Karpas-422 (cell line): Measurements from ENCODE around the gene ASIC5. TPM values are rescaled to one million over a fixed set of nuclear protein-coding genes. Genes with fewer than 3 reads are reported as not detected.

ENCODE experiments used
- DNase-seq: peaks from one replicate; pipeline ENCODE4 v3.0.0-alpha.2; 2015
- H2AFZ ChIP-seq: fragments of 200-600 bp; sonication (generic); 2 replicates; pipeline ENCODE4 v1.6.1; 2014; ENCODE audit warnings: antibody characterized with exemption, low read length, mixed read lengths
- H3K27ac ChIP-seq: fragments of 200-600 bp; sonication (generic); 2 replicates; pipeline ENCODE4 v1.5.1; 2014; ENCODE audit warnings: mild to moderate bottlenecking, low read length, moderate library complexity
- H3K27me3 ChIP-seq: fragments of 200-600 bp; sonication (generic); 2 replicates; pipeline ENCODE4 v1.6.1; 2014; ENCODE audit warnings: low read length, mixed read lengths
- H3K36me3 ChIP-seq: fragments of 200-600 bp; sonication (generic); 2 replicates; pipeline ENCODE4 v1.6.1; 2014; ENCODE audit warnings: low read length, mixed read lengths; ENCODE audit not compliant: insufficient read depth
- H3K4me1 ChIP-seq: fragments of 200-600 bp; sonication (generic); 2 replicates; pipeline ENCODE4 v1.6.1; 2014; ENCODE audit warnings: mild to moderate bottlenecking, low read length, mixed read lengths
- H3K4me2 ChIP-seq: fragments of 200-600 bp; sonication (generic); 2 replicates; pipeline ENCODE4 v1.6.1; 2014; ENCODE audit warnings: low read length, low read depth, mild to moderate bottlenecking; ENCODE audit not compliant: poor library complexity, severe bottlenecking
- H3K4me3 ChIP-seq: fragments of 200-600 bp; sonication (generic); 2 replicates; pipeline ENCODE4 v1.5.1; 2014; ENCODE audit warnings: mild to moderate bottlenecking, antibody characterized with exemption, low read length, mixed read lengths
- H3K79me2 ChIP-seq: fragments of 200-600 bp; sonication (generic); 2 replicates; pipeline ENCODE4 v1.6.1; 2014; ENCODE audit warnings: mild to moderate bottlenecking, low read length, mixed read lengths
- H3K9ac ChIP-seq: fragments of 200-600 bp; sonication (generic); 2 replicates; pipeline ENCODE4 v1.6.0; 2014; ENCODE audit warnings: low read length
- H3K9me2 ChIP-seq: fragments of 200-600 bp; sonication (generic), shearing (Covaris generic); replicated peaks from 2 replicates; pipeline ENCODE4 v1.6.0; 2014; ENCODE audit warnings: mild to moderate bottlenecking, low read length, moderate library complexity; ENCODE audit not compliant: insufficient read depth
- H3K9me3 ChIP-seq: fragments of 300-700, 200-600 bp; sonication (generic); 2 replicates; pipeline ENCODE4 v1.6.1; 2014; ENCODE audit warnings: low read length, mixed read lengths
- H4K20me1 ChIP-seq: fragments of 200-600 bp; sonication (generic); 2 replicates; pipeline ENCODE4 v1.6.1; 2014; ENCODE audit warnings: mild to moderate bottlenecking, antibody characterized with exemption, low read length, low read depth; ENCODE audit not compliant: insufficient read depth
- total RNA-seq: library from RNA; depleted of rRNA; stranded (reverse); fragments of >200 nt; shearing (Covaris generic); gene quantifications from 2 replicates; pipeline ENCODE4 v1.2.3, GENCODE V29; 2014; ENCODE audit warnings: low replicate concordance

Gene ASIC5
- total RNA-seq, 1 experiment from 2014 or later, result not detected

GRCh38 chr4:155837203-155837796, 28.8 kb downstream of the ASIC5 start:
- no peak overlapping the region for H3K4me2 ChIP-seq
- no peak overlapping the region for H3K4me3 ChIP-seq
- no peaks in the 10 kb centered on the region for H3K9me3 ChIP-seq
- no peaks in the 10 kb centered on the region for H4K20me1 ChIP-seq
- H3K9me2 ChIP-seq, result no peaks in the 10 kb centered on the region
- H3K27me3 ChIP-seq, result no peaks in the 10 kb centered on the region
- H2AFZ ChIP-seq, result no peak overlapping the region; the same call in 1 of the 2 replicates
- H3K9ac ChIP-seq, result no peak overlapping the region
- peaks cover 10% of the 10 kb centered on the region for H3K4me1 ChIP-seq
- no peak for DNase-seq
- no peaks in the 10 kb centered on the region for H3K79me2 ChIP-seq
- no peak overlapping the region for H3K27ac ChIP-seq
- no peaks in the 10 kb centered on the region for H3K36me3 ChIP-seq

DNA sequence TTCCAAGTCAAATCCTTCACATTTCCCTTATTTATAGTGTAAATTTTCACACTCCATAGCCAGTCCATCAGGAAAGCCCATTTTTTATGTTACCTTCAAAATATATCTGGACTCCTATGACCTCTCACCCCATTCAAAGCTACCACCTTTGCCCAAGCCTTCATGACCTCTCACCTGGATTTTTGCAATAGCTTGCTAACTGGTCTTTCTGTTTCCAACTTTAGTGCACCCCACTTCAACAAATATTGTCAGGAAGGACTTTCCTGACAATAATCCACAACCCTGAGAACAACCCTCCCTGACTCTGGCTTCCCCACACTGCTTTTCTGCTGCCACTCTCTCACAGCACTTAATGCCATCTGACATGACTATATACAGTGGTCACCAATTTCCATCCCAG, 33.4 kb downstream of the ASIC5 start:
- no peak for DNase-seq
- H3K4me1 ChIP-seq, result peaks cover 10% of the 10 kb centered on the region
- H3K9me2 ChIP-seq, result no peaks in the 10 kb centered on the region
- no peaks in the 10 kb centered on the region for H3K79me2 ChIP-seq
- H3K36me3 ChIP-seq, result no peaks in the 10 kb centered on the region
- H4K20me1 ChIP-seq, result no peaks in the 10 kb centered on the region
- no peak overlapping the region for H2AFZ ChIP-seq
- H3K27ac ChIP-seq, result no peak overlapping the region
- peak overlapping the region; percentile 5 for H3K4me2 ChIP-seq
- H3K9ac ChIP-seq, result no peak overlapping the region
- H3K4me3 ChIP-seq, result no peak overlapping the region
- H3K9me3 ChIP-seq, result no peaks in the 10 kb centered on the region
- no peaks in the 10 kb centered on the region for H3K27me3 ChIP-seq

DNA sequence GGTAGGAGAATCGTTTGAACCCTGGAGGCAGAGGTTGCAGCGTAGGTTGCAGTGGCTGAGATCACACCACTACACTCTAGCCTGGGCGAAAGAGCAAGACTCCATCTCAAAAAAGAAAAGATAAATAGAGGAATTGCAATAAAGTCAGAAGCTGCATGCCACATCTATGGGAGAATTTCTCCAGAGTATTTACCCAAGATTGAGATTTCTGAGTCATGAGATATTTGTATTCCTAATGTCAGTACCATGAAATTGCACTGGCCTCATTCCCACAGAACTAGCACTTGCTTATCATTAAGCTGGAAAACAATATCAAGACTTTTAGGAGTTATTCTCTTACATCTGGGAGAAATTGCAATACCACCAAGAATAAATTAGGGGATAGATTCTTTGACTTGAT, 37.4 kb downstream of the ASIC5 start:
- Histone ChIP-seq H3K9me3 (no peaks in the 10 kb centered on the region), H3K9me2 (no peaks in the 10 kb centered on the region), H2AFZ (no peak overlapping the region), H3K4me2 (no peak overlapping the region), H4K20me1 (no peaks in the 10 kb centered on the region), H3K36me3 (no peaks in the 10 kb centered on the region), H3K9ac (no peak overlapping the region), H3K79me2 (no peaks in the 10 kb centered on the region), H3K27me3 (no peaks in the 10 kb centered on the region), H3K27ac (no peak overlapping the region), H3K4me3 (no peak overlapping the region), H3K4me1 (peaks cover 7% of the 10 kb centered on the region)
- DNase-seq, result no peak

GRCh38 chr4:155822572-155822971, 43.5 kb downstream of the ASIC5 start:
- no peak overlapping the region for H3K9ac ChIP-seq
- no peaks in the 10 kb centered on the region for H3K36me3 ChIP-seq
- no peaks in the 10 kb centered on the region for H3K79me2 ChIP-seq
- no peak for DNase-seq
- 0 out of 2 replicates have a peak, but pooled peaks cover 2% of the 10 kb centered on the region for H3K27me3 ChIP-seq
- peaks cover 22% of the 10 kb centered on the region for H3K4me1 ChIP-seq
- H4K20me1 ChIP-seq, result no peaks in the 10 kb centered on the region
- no peak overlapping the region for H3K4me2 ChIP-seq
- no peaks in the 10 kb centered on the region for H3K9me3 ChIP-seq
- no peak overlapping the region for H2AFZ ChIP-seq
- H3K27ac ChIP-seq, result no peak overlapping the region
- no peaks in the 10 kb centered on the region for H3K9me2 ChIP-seq
- no peak overlapping the region for H3K4me3 ChIP-seq

GRCh38 chr4:155820887-155821518, 45.1 kb downstream of the ASIC5 start:
- H3K4me2 ChIP-seq, result peak overlapping the region; percentile 51
- 0 out of 2 replicates have a peak, but pooled peaks cover 2% of the 10 kb centered on the region for H3K27me3 ChIP-seq
- no peaks in the 10 kb centered on the region for H3K9me2 ChIP-seq
- no peak overlapping the region for H3K9ac ChIP-seq
- H3K4me3 ChIP-seq, result peak overlapping the region; percentile 17; the same call in 1 of the 2 replicates
- peaks cover 22% of the 10 kb centered on the region for H3K4me1 ChIP-seq
- H3K27ac ChIP-seq, result no peak overlapping the region
- no peaks in the 10 kb centered on the region for H3K9me3 ChIP-seq
- no peak for DNase-seq
- H4K20me1 ChIP-seq, result no peaks in the 10 kb centered on the region
- H3K79me2 ChIP-seq, result no peaks in the 10 kb centered on the region
- H3K36me3 ChIP-seq, result no peaks in the 10 kb centered on the region
- H2AFZ ChIP-seq, result peak overlapping the region; percentile 64; the same call in 1 of the 2 replicates

DNA sequence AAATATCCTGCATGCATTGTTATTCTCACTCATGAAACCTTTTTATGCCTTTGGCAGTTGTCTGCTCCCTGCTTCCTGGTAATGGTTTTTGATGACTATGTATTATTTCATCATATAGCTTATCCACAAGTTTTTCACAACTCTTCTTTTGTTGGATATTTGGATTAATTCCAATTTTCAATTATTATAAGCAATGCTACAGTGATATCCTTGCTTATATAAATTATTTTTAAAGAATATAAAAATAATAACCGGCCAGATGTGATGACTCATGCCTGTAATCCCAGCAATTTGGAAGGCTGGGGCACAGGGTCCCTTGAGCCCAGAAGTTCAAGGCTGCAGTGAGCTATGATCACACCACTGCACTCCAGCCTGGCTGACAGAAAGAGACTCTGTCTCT, 47.0 kb downstream of the ASIC5 start:
- H3K4me1 ChIP-seq, result peaks cover 27% of the 10 kb centered on the region
- H3K9me2 ChIP-seq, result no peaks in the 10 kb centered on the region
- no peak for DNase-seq
- no peaks in the 10 kb centered on the region for H3K36me3 ChIP-seq
- no peak overlapping the region for H3K4me2 ChIP-seq
- no peaks in the 10 kb centered on the region for H3K9me3 ChIP-seq
- H3K9ac ChIP-seq, result no peak overlapping the region
- H3K27me3 ChIP-seq, result 0 out of 2 replicates have a peak, but pooled peaks cover 2% of the 10 kb centered on the region
- no peaks in the 10 kb centered on the region for H3K79me2 ChIP-seq
- no peak overlapping the region for H2AFZ ChIP-seq
- no peaks in the 10 kb centered on the region for H4K20me1 ChIP-seq
- no peak overlapping the region for H3K27ac ChIP-seq
- H3K4me3 ChIP-seq, result no peak overlapping the region

- Histone ChIP-seq H3K9me2 (no peaks in the 10 kb centered on the region), H3K27ac (no peak overlapping the region), H3K4me2 (no peak overlapping the region), H3K9me3 (no peaks in the 10 kb centered on the region), H3K4me3 (no peak overlapping the region), H4K20me1 (no peaks in the 10 kb centered on the region), H3K79me2 (no peaks in the 10 kb centered on the region), H3K27me3 (0 out of 2 replicates have a peak, but pooled peaks cover 2% of the 10 kb centered on the region), H3K4me1 (peaks cover 27% of the 10 kb centered on the region), H2AFZ (no peak overlapping the region), H3K36me3 (no peaks in the 10 kb centered on the region), H3K9ac (no peak overlapping the region)
- DNase-seq, result no peak
Measured at GRCh38 chr4:155818639-155819038, 47.4 kb downstream of the ASIC5 start.

GRCh38 chr4:155811083-155811482, 55.0 kb downstream of the ASIC5 start:
- DNase-seq, result no peak
- Histone ChIP-seq H3K4me2 (no peak overlapping the region), H3K9me3 (no peaks in the 10 kb centered on the region), H4K20me1 (no peaks in the 10 kb centered on the region), H3K4me3 (no peak overlapping the region), H2AFZ (peak overlapping the region; percentile 89), H3K27ac (no peak overlapping the region), H3K9ac (no peak overlapping the region), H3K27me3 (no peaks in the 10 kb centered on the region), H3K4me1 (peaks cover 30% of the 10 kb centered on the region), H3K36me3 (no peaks in the 10 kb centered on the region), H3K79me2 (no peaks in the 10 kb centered on the region), H3K9me2 (no peaks in the 10 kb centered on the region)
